Measurements from ENCODE around the gene ESR1. TPM values are rescaled to one million over a fixed set of nuclear protein-coding genes. Genes with fewer than 3 reads are reported as not detected.

ESR1 gene
- total and polyA plus RNA-seq, 2 donors (not counting 3 experiments of a cell fraction or from before 2014, with no cell fraction given): 0.01 TPM; not detected in 1

DNA sequence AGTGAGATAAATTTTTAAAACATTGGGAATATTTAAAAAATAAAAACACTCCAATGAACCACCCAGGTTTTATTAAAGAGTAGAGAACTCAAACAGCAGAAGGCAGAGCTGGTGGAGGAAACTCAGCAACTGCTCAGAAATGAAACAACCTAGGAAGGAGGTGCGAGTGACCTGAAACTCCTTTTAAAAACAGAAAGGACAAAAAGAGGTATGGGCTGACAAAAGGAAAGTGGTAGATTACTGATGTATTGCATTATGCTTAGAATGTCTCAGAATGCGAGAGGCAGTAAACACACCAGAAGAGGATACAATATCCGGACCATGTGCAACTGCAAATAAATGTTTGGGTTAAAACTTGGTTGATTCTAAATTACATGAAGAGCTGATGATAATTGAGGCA, 97.6 kb downstream of the ESR1 start:
- intact Hi-C loops (cut with micrococcal nuclease): no loop called here
- no TSS peak for BruUV-seq (replicated peaks)

More for the DNA sequence above, 97.6 kb downstream of the ESR1 start:
- no peaks in the 10 kb centered on the region for H3K9me1 ChIP-seq (replicated peaks; ENCODE audit: control insufficient read depth, extremely low read depth, insufficient read depth, low read length)
- H3K4me1 ChIP-seq (ENCODE audit: control insufficient read depth, extremely low read depth, insufficient read depth, low read length): no peaks in the 10 kb centered on the region
- DNase-seq (ENCODE audit: low read depth, low spot score) (no peak), FAIRE-seq (no peak)
- dilution Hi-C loops (cut with MboI; ENCODE audit: extremely low pct_ligation_motif_present, low sequenced_read_pairs): no loop called here
- H3K79me2 ChIP-seq (ENCODE audit: control insufficient read depth, insufficient read depth, low read length): no peaks in the 10 kb centered on the region
- H3K9me3 ChIP-seq (replicated peaks; ENCODE audit: control insufficient read depth, insufficient read depth, low read length): no peaks in the 10 kb centered on the region
- H4K20me1 ChIP-seq (replicated peaks; ENCODE audit: control insufficient read depth, extremely low read depth, insufficient read depth, low read length): no peaks in the 10 kb centered on the region
- no peak overlapping the region for H3K9ac ChIP-seq (replicated peaks; ENCODE audit: extremely low read depth, insufficient read depth, low read length)
- ChIA-PET CTCF (no interaction called here), POLR2A (no interaction called here)
- H2AFZ ChIP-seq (ENCODE audit: low read depth, low read length): no peak overlapping the region
- H3K4me3 ChIP-seq (replicated peaks in 1 of 3; ENCODE audit: insufficient read depth in 1 of 3, low read depth in 1 of 3, low read length in 3 of 3): no peak overlapping the region
- TF ChIP-seq JUN (IDR thresholded peaks at IDR 0.05; ENCODE audit: borderline replicate concordance, insufficient read depth, insufficient read length, low read depth) (no peak), EZH2 (IDR thresholded peaks at IDR 0.05; ENCODE audit: borderline replicate concordance, low read depth, low read length, severe bottlenecking) (no peak), POLR2AphosphoS5 (IDR thresholded peaks at IDR 0.05; ENCODE audit: insufficient read depth, low read depth, low read length) (no peak), FOS (IDR thresholded peaks at IDR 0.05; ENCODE audit: borderline replicate concordance, insufficient read depth, low read length) (no peak), GATA2 (IDR thresholded peaks at IDR 0.05; ENCODE audit: insufficient read depth, insufficient read length, low read depth, low read length) (no peak), POLR2A (IDR thresholded peaks at IDR 0.05; ENCODE audit: low read depth, low read length) (no peak), MYC (IDR thresholded peaks at IDR 0.05; ENCODE audit: low read depth, low read length) (no peak)
- TF ChIP-seq, protein P1, sequence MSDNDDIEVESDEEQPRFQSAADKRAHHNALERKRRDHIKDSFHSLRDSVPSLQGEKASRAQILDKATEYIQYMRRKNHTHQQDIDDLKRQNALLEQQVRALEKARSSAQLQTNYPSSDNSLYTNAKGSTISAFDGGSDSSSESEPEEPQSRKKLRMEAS (IDR thresholded peaks at IDR 0.05; ENCODE audit: insufficient read depth, insufficient read length): no peak
- TF ChIP-seq, protein P2, sequence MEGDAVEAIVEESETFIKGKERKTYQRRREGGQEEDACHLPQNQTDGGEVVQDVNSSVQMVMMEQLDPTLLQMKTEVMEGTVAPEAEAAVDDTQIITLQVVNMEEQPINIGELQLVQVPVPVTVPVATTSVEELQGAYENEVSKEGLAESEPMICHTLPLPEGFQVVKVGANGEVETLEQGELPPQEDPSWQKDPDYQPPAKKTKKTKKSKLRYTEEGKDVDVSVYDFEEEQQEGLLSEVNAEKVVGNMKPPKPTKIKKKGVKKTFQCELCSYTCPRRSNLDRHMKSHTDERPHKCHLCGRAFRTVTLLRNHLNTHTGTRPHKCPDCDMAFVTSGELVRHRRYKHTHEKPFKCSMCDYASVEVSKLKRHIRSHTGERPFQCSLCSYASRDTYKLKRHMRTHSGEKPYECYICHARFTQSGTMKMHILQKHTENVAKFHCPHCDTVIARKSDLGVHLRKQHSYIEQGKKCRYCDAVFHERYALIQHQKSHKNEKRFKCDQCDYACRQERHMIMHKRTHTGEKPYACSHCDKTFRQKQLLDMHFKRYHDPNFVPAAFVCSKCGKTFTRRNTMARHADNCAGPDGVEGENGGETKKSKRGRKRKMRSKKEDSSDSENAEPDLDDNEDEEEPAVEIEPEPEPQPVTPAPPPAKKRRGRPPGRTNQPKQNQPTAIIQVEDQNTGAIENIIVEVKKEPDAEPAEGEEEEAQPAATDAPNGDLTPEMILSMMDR (IDR thresholded peaks at IDR 0.05; ENCODE audit: extremely low read depth in 1 of 2, insufficient read depth in 1 of 2, low read depth in 1 of 2, low read length in 2 of 2): no peak
- H3K27ac ChIP-seq (ENCODE audit: insufficient read depth, low read depth, low read length): no peak overlapping the region
- no peaks in the 10 kb centered on the region for H3K27me3 ChIP-seq (ENCODE audit: control insufficient read depth in 2 of 2, insufficient read depth in 2 of 2, low read length in 2 of 2)
- no peak overlapping the region for H3K4me2 ChIP-seq (ENCODE audit: insufficient read depth, low read length)
- no peaks in the 10 kb centered on the region for H3K36me3 ChIP-seq (ENCODE audit: control insufficient read depth in 2 of 2, extremely low read depth in 1 of 2, insufficient read depth in 2 of 2, low read length in 2 of 2)
